GM18511 (cell line): ENCODE results near the gene NPHP4.

Experiments used
- ATAC-seq: cut with Tn5 transposase; IDR thresholded peaks from one replicate; pipeline ENCODE4 v1.9.1; 2021; ENCODE audit warnings: mild to moderate bottlenecking, moderate library complexity; ENCODE audit not compliant: unreplicated experiment

NPHP4 gene

DNA sequence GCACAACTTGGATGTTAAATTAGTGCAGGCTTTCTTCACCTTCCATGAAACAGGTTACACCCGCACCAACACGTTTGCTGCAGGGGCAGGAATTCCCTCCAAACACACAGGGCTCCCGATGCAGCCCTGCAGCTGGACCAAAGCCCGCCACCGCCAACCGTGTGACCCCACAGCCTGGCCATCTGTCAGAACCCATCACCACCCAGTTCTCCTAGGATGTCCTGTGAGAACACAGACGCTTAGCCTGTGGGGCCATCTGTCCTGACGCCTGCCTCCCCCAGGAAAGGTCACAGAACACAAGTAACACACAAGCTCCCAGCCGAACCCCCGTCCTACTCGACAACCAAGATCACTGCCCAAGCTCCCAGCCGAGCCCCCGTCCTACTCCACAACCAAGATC is 108.1 kb downstream of the NPHP4 start:
- ATAC-seq = no peak

- no peak for ATAC-seq
These were observed 108.8 kb downstream of the NPHP4 start for GRCh38 chr1:5883129-5884048.

- no peak for ATAC-seq
These were observed 109.7 kb downstream of the NPHP4 start for GRCh38 chr1:5882367-5883128.

DNA sequence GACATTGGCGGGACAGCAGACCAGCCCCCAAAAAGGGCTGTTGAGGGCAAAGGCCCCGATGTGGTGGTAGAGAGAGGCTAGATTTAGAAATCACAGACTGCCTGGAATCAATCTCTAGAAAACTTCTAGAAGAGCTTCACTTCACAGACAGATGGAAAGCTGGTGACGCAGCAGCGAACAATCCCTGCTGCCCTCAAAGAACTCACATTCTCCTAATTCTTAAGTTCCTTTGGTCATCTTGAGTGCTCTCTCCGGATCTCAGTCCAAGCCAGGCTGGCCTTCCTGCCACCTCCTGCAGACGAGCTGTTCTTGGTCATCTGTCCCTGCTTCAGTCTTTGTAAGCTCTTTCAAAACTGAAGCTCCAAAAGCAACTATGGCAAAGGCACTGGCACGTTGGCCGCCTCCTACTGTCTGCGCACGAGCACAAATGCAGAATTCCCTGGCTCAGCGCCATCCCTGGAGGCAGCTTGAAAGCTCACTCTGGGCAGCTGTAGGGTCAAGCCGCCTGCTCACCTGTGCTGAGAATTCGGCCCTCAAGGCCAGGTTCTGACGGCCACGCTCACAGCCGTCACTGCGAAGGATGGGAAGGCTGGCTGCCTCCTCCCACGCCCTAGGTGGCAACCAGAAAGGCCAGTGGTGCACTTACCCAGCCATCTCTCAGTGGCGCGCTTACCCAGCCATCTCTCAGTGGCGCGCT is 110.6 kb downstream of the NPHP4 start:
- ATAC-seq = no peak

DNA sequence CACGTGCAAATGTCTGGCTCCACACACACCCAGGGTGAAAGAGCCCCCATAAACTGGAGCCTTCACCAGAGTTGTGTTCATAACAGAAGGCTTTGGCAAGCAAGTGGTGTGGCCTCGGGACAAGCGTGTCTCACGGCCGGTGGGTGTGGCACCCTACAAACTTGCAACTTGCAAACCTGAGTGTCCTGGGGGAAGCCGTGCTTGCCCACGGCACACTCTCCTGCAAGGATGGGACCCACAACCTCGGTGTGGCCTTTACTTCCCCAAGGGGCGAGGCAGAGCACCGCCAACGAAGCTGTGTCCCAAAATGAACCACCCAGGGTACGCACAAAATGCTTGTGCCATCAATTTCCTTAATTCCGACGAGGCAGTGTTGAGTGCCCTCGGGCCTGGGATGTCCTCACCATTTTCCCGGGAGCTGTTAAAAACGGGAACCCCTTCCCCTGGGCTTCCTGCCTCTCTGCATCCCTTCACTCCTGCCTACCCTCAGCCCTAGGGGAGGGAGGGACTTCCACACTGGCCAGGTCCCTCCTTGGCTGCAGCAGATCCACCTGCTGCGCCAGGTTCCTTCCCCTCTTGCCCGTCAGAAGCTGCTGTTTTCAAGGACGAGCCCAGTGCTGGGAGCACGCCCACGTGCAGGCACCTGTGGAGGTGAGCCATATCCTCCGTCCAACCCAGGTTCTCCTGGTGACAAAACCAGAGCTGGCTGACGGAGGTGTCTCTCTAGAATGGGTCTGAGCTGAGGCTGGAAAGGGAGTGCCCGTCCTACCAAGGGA is 111.4 kb downstream of the NPHP4 start:
- no peak for ATAC-seq

- no peak for ATAC-seq
These were observed 112.8 kb downstream of the NPHP4 start for GRCh38 chr1:5879421-5879820.

DNA sequence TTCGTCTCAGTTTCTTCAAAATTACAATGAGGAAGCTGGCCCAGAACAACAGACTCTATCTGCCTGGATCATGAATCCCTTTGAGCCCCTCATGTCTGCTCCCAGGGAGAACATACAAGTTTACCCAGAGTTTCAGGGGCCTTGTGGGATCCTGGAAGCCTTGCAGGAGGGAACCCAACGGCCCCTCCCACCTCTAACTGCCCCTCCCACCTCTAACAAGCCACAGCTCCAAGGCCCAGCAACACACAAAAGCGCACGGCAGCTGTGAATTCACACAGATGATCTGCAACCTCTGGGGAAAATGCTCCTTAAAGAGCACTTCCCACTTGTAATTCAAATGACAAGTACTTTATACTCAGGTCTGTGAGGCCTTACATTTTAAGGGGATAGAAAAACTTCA is 113.3 kb downstream of the NPHP4 start:
- ATAC-seq = no peak

GRCh38 chr1:5877683-5878530 is 114.3 kb downstream of the NPHP4 start:
- no peak for ATAC-seq

- ATAC-seq = no peak
These were observed 115.2 kb downstream of the NPHP4 start for GRCh38 chr1:5877001-5877400.

- no peak for ATAC-seq
These were observed 116.1 kb downstream of the NPHP4 start for GRCh38 chr1:5876094-5876650.

- ATAC-seq = no peak
These were observed 116.8 kb downstream of the NPHP4 start for GRCh38 chr1:5875345-5875910.

GRCh38 chr1:5874416-5875110 is 117.7 kb downstream of the NPHP4 start:
- no peak for ATAC-seq

DNA sequence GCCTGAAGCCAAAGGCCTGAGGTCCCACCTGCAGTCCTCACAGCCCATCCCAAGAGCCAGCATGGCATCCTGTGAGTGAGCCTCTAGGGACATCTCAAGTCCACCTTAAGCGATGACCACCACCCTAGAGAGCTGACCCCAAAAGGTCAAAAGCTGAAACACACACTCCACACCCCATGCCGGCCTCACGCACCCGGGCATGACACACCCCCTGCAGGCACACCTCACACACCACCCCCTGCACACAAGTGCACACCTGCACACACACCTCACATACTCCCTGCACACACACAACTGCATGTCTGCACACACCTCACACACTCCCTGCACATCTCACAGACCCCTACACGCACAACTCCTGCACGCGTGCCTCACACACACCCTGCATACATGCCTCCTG is 118.7 kb downstream of the NPHP4 start:
- no peak for ATAC-seq

DNA sequence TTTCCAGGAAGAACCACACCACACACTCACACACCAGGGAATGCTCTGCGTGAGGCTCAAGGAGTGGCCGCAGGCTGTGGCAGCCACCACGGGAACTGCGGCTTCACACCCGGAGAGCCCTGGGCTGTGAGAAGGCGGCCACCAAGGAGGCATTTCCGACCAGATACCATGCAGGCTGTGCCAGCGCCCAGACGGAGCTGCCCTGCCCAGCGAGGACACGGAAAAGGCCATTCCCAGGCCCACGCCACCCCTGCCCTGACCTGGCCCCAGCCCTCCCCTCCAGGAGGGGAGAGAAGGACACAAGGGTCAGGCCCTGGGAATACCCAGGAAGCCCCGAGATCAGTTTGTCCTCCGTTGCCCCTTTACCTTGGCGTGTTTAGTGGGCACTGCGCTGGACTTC is 119.3 kb downstream of the NPHP4 start:
- ATAC-seq = no peak

- no peak for ATAC-seq
These were observed 123.2 kb downstream of the NPHP4 start for GRCh38 chr1:5868931-5869500.

DNA sequence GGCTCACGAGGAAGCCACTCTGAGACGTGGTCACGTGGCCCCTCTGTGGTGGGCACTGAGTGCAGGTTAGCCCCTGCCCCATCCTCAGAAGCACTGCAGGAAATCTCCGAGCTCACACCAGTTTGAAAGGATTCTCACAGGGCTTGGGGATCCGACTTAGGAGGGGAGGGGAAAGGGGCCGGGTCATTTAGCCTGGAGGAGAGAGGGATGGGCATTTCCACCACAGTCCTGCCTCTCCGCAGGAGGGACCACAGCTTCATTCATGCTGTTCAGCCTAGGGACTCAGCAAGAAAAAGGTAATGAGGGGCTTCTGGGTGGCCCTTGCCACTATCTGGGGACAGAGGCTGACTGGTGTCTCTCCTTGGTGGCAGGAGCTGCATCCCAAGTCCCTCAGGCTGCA is 126.5 kb downstream of the NPHP4 start:
- no peak for ATAC-seq

GRCh38 chr1:5865056-5865455 is 127.2 kb downstream of the NPHP4 start:
- no peak for ATAC-seq

- ATAC-seq = no peak
These were observed 128.0 kb downstream of the NPHP4 start for GRCh38 chr1:5864256-5864655.
